ENCODE results near the gene RNF213. TPM values are rescaled to one million over a fixed set of nuclear protein-coding genes. Genes with fewer than 3 reads are reported as not detected.

RNF213 gene
- total and polyA plus RNA-seq, 2 of the 8 experiments (the other 6 are each of a cell fraction or from before 2014, with no cell fraction given): 33.8 to 62.8 TPM

DNA sequence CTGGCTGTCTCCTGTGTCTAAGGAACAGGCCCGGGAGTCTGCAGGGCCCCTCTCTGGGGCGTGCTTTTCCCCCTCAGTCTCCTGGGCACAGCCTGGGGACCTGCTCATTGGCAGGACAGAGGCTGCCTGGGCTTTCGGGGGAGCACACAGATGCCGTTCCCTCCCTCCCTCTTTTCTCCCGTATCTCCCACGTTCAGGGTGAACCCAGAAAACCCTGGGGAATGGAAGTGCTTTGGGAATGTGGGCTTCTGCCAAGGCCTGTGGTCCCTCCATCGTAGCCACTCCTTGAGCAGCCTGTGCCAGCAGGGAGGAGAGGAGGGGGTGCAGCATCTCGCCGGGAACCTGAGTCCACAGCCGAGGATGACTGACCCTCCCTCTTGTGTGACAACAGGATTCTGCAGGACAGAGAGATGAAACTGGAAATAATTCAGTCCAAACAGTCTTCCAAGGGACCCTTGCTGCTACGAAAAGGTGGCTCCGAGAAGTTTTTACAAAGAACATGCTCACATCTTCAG is 52.0 kb downstream of the RNF213 start:
- TF ChIP-seq BRCA1 (IDR thresholded peaks at IDR 0.05; ENCODE audit: low read depth, low read length) (no peak), TBP (IDR thresholded peaks at IDR 0.05; ENCODE audit: low read depth, low read length) (no peak), SIRT6 (IDR thresholded peaks at IDR 0.05; ENCODE audit: low read length) (no peak), CEBPB (IDR thresholded peaks at IDR 0.05; ENCODE audit: low read depth, low read length) (no peak), RAD21 (IDR thresholded peaks at IDR 0.05 in 1 of 2, conservative IDR thresholded peaks at IDR 0.05 in 1 of 2; ENCODE audit: low read depth in 2 of 2, low read length in 2 of 2) (no peak), RBBP5 (IDR thresholded peaks at IDR 0.05; ENCODE audit: borderline replicate concordance, low read depth, low read length) (no peak), HDAC2 (IDR thresholded peaks at IDR 0.05; ENCODE audit: borderline replicate concordance in 1 of 2, low read depth in 2 of 2, low read length in 2 of 2) (no peak)
- Histone ChIP-seq H2BK15ac (ENCODE audit: low read length) (no peak overlapping the region), H3K56ac (replicated peaks; ENCODE audit: insufficient read length, low read depth, low read length) (no peak overlapping the region), H3K9me3 (ENCODE audit: insufficient read depth in 2 of 2, low read depth in 1 of 2, low read length in 1 of 2) (peaks cover 9% of the 10 kb centered on the region in 2 experiments; a peak in 2 of 4 replicates), H3K27ac (ENCODE audit: low read depth, low read length) (no peak overlapping the region), H4K20me1 (replicated peaks in 1 of 2; ENCODE audit: control insufficient read depth in 1 of 2, insufficient read depth in 2 of 2, low read length in 2 of 2) (peaks cover 0 to 3% of the 10 kb centered on the region in 2 experiments), H3K27me3 (replicated peaks in 1 of 4; ENCODE audit: control insufficient read depth in 3 of 4, extremely low read depth in 1 of 4, insufficient read depth in 3 of 4, low read length in 3 of 4) (no peaks in the 10 kb centered on the region), H3K23me2 (ENCODE audit: low read depth, low read length) (peaks cover 10% of the 10 kb centered on the region; the same call in 1 of the 2 replicates), H3K4me3 (ENCODE audit: extremely low read depth in 1 of 4, insufficient read depth in 2 of 4, low read depth in 3 of 4, low read length in 4 of 4) (no peak overlapping the region), H3K36me3 (ENCODE audit: control insufficient read depth in 2 of 4, insufficient read depth in 4 of 4, low read length in 3 of 4) (peaks cover 0 to 30% (median 17%) of the 10 kb centered on the region in 4 experiments; a peak in 5 of 8 replicates), H4K91ac (replicated peaks; ENCODE audit: insufficient read length, low read length) (no peak overlapping the region), H3K18ac (ENCODE audit: extremely low read depth, low read length) (no peak overlapping the region), H2AK5ac (ENCODE audit: low read depth, low read length) (no peak overlapping the region), H3K23ac (ENCODE audit: insufficient read length) (no peak overlapping the region), H2AFZ (ENCODE audit: low read length) (no peak overlapping the region), H2BK5ac (ENCODE audit: low read depth, low read length) (no peak overlapping the region), H3K79me1 (ENCODE audit: low read depth, low read length) (no peaks in the 10 kb centered on the region), H3K14ac (ENCODE audit: insufficient read length) (no peak overlapping the region), H3K4ac (replicated peaks; ENCODE audit: insufficient read length, low read depth, low read length) (no peak overlapping the region), H2BK120ac (replicated peaks; ENCODE audit: low read depth, low read length) (no peak overlapping the region), H3K4me1 (replicated peaks in 1 of 4; ENCODE audit: control insufficient read depth in 3 of 4, insufficient read depth in 4 of 4, low read length in 3 of 4) (no peaks in the 10 kb centered on the region), H3K9ac (replicated peaks in 1 of 4; ENCODE audit: extremely low read depth in 1 of 4, low read depth in 3 of 4, low read length in 3 of 4) (no peak overlapping the region), H2BK20ac (ENCODE audit: low read length) (no peak overlapping the region), H4K5ac (ENCODE audit: insufficient read length, low read depth, low read length) (no peak overlapping the region), H3K4me2 (ENCODE audit: insufficient read depth in 1 of 2, low read depth in 2 of 2, low read length in 2 of 2) (no peak overlapping the region), H3K79me2 (ENCODE audit: control insufficient read depth in 1 of 2, insufficient read depth in 2 of 2, low read length in 2 of 2) (no peaks in the 10 kb centered on the region), H4K8ac (ENCODE audit: extremely low read depth, insufficient read depth, low read length) (no peak overlapping the region), H2BK12ac (ENCODE audit: low read depth, low read length) (no peak overlapping the region)
- 93% methylated on average over 9 of the region's 12 CpGs; no CpG with 5 or more reads in 1 of the 2 experiments for WGBS, 2 experiments (ENCODE audit: extremely low coverage in 1 of 2, insufficient coverage in 1 of 2, insufficient read length in 1 of 2, insufficient replicate concordance in 2 of 2, low coverage in 1 of 2, low lambda C conversion rate in 2 of 2, missing lambda C conversion rate in 1 of 2)
- POLR2A ChIA-PET (ENCODE audit: partially characterized antibody): no interaction called here
- CTCF ChIA-PET (ENCODE audit: partially characterized antibody): no interaction called here
- FAIRE-seq (no peak), DNase-seq (ENCODE audit: low read depth in 1 of 2, low spot score in 2 of 2) (no peak)

All from H1 (cell line).